ENCODE results near the gene CCNL1. TPM values are rescaled to one million over a fixed set of nuclear protein-coding genes. Genes with fewer than 3 reads are reported as not detected.

The CCNL1 gene
- total and polyA plus RNA-seq, 2 of the 8 experiments (the other 6 are each of a cell fraction or from before 2014, with no cell fraction given), result 64.5 to 68.6 TPM

DNA sequence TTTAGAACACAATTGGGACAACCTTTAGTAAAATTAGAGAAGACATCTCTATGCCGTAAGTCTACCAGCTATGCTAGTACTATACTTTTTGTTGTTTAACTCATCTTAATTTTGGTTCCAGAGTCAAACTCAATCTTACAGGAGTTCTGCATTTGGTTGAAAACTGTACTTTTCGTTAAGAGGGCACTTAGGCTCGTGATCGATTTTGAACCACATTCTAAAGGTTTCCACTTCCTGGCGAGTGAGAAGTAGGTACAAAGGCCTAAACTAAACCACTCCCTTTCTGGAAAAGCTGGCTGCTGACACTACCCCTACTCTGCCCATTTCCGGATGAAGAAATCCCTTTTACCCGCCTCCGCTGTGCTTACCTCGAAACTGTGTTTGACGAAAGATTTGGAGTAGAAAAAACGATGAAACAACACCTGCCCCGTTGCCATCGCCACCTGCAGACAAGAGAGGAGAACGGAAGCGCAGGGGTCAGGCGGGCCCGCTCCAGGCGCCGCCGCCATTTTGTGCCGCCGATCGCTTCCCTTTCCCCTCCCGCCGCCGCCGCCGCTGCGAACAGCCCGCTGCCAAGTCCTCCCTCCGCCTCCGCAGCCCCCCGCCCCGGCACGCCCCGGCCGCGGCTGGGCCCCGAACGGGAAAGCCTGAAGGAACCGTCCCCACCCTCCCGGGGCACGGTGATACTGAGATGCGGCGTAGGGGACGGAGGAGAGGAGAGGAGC, 748 bp downstream of the CCNL1 start (continued):
- TF ChIP-seq, protein P1, sequence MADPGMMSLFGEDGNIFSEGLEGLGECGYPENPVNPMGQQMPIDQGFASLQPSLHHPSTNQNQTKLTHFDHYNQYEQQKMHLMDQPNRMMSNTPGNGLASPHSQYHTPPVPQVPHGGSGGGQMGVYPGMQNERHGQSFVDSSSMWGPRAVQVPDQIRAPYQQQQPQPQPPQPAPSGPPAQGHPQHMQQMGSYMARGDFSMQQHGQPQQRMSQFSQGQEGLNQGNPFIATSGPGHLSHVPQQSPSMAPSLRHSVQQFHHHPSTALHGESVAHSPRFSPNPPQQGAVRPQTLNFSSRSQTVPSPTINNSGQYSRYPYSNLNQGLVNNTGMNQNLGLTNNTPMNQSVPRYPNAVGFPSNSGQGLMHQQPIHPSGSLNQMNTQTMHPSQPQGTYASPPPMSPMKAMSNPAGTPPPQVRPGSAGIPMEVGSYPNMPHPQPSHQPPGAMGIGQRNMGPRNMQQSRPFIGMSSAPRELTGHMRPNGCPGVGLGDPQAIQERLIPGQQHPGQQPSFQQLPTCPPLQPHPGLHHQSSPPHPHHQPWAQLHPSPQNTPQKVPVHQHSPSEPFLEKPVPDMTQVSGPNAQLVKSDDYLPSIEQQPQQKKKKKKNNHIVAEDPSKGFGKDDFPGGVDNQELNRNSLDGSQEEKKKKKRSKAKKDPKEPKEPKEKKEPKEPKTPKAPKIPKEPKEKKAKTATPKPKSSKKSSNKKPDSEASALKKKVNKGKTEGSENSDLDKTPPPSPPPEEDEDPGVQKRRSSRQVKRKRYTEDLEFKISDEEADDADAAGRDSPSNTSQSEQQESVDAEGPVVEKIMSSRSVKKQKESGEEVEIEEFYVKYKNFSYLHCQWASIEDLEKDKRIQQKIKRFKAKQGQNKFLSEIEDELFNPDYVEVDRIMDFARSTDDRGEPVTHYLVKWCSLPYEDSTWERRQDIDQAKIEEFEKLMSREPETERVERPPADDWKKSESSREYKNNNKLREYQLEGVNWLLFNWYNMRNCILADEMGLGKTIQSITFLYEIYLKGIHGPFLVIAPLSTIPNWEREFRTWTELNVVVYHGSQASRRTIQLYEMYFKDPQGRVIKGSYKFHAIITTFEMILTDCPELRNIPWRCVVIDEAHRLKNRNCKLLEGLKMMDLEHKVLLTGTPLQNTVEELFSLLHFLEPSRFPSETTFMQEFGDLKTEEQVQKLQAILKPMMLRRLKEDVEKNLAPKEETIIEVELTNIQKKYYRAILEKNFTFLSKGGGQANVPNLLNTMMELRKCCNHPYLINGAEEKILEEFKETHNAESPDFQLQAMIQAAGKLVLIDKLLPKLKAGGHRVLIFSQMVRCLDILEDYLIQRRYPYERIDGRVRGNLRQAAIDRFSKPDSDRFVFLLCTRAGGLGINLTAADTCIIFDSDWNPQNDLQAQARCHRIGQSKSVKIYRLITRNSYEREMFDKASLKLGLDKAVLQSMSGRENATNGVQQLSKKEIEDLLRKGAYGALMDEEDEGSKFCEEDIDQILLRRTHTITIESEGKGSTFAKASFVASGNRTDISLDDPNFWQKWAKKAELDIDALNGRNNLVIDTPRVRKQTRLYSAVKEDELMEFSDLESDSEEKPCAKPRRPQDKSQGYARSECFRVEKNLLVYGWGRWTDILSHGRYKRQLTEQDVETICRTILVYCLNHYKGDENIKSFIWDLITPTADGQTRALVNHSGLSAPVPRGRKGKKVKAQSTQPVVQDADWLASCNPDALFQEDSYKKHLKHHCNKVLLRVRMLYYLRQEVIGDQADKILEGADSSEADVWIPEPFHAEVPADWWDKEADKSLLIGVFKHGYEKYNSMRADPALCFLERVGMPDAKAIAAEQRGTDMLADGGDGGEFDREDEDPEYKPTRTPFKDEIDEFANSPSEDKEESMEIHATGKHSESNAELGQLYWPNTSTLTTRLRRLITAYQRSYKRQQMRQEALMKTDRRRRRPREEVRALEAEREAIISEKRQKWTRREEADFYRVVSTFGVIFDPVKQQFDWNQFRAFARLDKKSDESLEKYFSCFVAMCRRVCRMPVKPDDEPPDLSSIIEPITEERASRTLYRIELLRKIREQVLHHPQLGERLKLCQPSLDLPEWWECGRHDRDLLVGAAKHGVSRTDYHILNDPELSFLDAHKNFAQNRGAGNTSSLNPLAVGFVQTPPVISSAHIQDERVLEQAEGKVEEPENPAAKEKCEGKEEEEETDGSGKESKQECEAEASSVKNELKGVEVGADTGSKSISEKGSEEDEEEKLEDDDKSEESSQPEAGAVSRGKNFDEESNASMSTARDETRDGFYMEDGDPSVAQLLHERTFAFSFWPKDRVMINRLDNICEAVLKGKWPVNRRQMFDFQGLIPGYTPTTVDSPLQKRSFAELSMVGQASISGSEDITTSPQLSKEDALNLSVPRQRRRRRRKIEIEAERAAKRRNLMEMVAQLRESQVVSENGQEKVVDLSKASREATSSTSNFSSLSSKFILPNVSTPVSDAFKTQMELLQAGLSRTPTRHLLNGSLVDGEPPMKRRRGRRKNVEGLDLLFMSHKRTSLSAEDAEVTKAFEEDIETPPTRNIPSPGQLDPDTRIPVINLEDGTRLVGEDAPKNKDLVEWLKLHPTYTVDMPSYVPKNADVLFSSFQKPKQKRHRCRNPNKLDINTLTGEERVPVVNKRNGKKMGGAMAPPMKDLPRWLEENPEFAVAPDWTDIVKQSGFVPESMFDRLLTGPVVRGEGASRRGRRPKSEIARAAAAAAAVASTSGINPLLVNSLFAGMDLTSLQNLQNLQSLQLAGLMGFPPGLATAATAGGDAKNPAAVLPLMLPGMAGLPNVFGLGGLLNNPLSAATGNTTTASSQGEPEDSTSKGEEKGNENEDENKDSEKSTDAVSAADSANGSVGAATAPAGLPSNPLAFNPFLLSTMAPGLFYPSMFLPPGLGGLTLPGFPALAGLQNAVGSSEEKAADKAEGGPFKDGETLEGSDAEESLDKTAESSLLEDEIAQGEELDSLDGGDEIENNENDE (IDR thresholded peaks at IDR 0.05; ENCODE audit: insufficient replicate concordance, low read length), result no peak
- TF ChIP-seq GTF2F1 (IDR thresholded peaks at IDR 0.05; ENCODE audit: borderline replicate concordance, low read depth, low read length), result no peak
- no peak for TF ChIP-seq NANOG (IDR thresholded peaks at IDR 0.05; ENCODE audit: insufficient read depth, low read depth, low read length, poor library complexity, severe bottlenecking)
- TF ChIP-seq, protein P2, sequence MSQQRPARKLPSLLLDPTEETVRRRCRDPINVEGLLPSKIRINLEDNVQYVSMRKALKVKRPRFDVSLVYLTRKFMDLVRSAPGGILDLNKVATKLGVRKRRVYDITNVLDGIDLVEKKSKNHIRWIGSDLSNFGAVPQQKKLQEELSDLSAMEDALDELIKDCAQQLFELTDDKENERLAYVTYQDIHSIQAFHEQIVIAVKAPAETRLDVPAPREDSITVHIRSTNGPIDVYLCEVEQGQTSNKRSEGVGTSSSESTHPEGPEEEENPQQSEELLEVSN (IDR thresholded peaks at IDR 0.05), result no peak
- TF ChIP-seq BRCA1 (IDR thresholded peaks at IDR 0.05; ENCODE audit: low read depth, low read length), result no peak
- TF ChIP-seq, protein P3, sequence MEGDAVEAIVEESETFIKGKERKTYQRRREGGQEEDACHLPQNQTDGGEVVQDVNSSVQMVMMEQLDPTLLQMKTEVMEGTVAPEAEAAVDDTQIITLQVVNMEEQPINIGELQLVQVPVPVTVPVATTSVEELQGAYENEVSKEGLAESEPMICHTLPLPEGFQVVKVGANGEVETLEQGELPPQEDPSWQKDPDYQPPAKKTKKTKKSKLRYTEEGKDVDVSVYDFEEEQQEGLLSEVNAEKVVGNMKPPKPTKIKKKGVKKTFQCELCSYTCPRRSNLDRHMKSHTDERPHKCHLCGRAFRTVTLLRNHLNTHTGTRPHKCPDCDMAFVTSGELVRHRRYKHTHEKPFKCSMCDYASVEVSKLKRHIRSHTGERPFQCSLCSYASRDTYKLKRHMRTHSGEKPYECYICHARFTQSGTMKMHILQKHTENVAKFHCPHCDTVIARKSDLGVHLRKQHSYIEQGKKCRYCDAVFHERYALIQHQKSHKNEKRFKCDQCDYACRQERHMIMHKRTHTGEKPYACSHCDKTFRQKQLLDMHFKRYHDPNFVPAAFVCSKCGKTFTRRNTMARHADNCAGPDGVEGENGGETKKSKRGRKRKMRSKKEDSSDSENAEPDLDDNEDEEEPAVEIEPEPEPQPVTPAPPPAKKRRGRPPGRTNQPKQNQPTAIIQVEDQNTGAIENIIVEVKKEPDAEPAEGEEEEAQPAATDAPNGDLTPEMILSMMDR (IDR thresholded peaks at IDR 0.05; ENCODE audit: control extremely low read depth in 1 of 3, insufficient read depth in 1 of 3, low read depth in 1 of 3, low read length in 3 of 3), result peak in 1 of 3 experiments; percentile 6; a peak in 2 of 4 replicates
- no peak for TF ChIP-seq CREB1 (IDR thresholded peaks at IDR 0.05)
